ENCODE measurements around the gene C17orf50. TPM values are rescaled to one million over a fixed set of nuclear protein-coding genes. Genes with fewer than 3 reads are reported as not detected.

The C17orf50 gene
- total RNA-seq, 1 experiment from 2014 or later = not detected

DNA sequence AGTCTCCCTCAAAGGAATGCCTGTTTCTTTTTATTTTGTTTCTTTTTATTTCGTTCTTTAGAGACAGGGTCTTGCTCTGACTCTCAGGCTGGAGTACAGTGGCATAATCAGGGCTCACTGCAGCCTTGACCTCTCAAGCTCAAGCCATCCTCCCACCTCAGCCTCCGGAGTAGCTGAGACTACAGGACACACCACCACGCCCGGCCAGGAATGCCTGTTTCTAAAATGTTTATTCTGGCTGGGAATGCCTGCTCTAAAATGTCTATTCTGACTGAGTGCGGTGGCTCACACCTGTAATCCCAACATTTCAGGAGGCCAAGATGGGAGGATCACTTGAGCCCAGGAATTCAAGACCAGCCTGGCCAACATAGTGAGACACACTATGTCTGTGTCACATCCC, 37.2 kb downstream of the C17orf50 start:
- no peak overlapping the region for H3K27ac ChIP-seq (ENCODE audit: low read length)
- DNase-seq = no peak

DNA sequence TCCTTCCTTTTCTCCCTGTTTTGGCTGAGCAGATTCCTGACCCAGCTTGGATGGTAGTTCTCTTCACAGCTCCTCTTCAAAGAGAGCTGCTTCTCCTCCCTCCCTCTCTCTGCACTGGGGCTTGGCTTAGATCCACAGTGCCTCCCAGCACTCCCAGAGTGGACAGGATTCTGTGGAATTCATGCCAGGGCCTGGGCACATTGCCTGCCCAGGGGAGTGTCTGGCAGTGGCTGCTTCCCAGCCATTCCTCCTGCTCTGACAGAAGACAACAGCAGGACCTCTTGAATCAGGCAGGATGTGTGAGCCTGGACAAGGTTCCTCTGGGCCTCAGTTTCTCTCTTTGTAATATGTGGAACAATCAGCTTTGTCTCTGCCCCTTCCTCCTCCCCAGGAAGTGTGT, 39.3 kb downstream of the C17orf50 start:
- peak; percentile 54 for ATAC-seq
- H4K20me1 ChIP-seq (ENCODE audit: low read length) = no peaks in the 10 kb centered on the region
- H3K27ac ChIP-seq (ENCODE audit: low read length) = no peak overlapping the region
- H2AFZ ChIP-seq (ENCODE audit: low read length) = no peak overlapping the region
- DNase-seq = peak; percentile 68
- H3K36me3 ChIP-seq (ENCODE audit: low read depth, low read length) = no peaks in the 10 kb centered on the region
- no peaks in the 10 kb centered on the region for H3F3A ChIP-seq (ENCODE audit: low read length, unreplicated experiment)
- no peaks in the 10 kb centered on the region for H3K27me3 ChIP-seq (ENCODE audit: low read length)
- TF ChIP-seq, protein P1, sequence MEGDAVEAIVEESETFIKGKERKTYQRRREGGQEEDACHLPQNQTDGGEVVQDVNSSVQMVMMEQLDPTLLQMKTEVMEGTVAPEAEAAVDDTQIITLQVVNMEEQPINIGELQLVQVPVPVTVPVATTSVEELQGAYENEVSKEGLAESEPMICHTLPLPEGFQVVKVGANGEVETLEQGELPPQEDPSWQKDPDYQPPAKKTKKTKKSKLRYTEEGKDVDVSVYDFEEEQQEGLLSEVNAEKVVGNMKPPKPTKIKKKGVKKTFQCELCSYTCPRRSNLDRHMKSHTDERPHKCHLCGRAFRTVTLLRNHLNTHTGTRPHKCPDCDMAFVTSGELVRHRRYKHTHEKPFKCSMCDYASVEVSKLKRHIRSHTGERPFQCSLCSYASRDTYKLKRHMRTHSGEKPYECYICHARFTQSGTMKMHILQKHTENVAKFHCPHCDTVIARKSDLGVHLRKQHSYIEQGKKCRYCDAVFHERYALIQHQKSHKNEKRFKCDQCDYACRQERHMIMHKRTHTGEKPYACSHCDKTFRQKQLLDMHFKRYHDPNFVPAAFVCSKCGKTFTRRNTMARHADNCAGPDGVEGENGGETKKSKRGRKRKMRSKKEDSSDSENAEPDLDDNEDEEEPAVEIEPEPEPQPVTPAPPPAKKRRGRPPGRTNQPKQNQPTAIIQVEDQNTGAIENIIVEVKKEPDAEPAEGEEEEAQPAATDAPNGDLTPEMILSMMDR (conservative IDR thresholded peaks at IDR 0.05; ENCODE audit: low read depth, low read length) = no peak
- TF ChIP-seq EZH2 (IDR thresholded peaks at IDR 0.05; ENCODE audit: low read length, unreplicated experiment) (no peak), EZH2phosphoT487 (IDR thresholded peaks at IDR 0.05; ENCODE audit: borderline replicate concordance, low read length) (no peak)
- H3K79me2 ChIP-seq (ENCODE audit: low read length) = no peaks in the 10 kb centered on the region
- ChIA-PET CTCF (interaction anchor here (0.6 to 1.0 kb wide), 3 partner anchors 11 to 35 kb away, joined by 3 read pairs; no protein-coding TSS in a partner anchor), POLR2A (ENCODE audit: unreplicated experiment) (interaction anchor here (0.6 kb wide), 1 partner anchor 9 kb away, joined by 3 read pairs; the partner anchor contains the start of gene TAF15)
- no peak overlapping the region for H3K9ac ChIP-seq (ENCODE audit: low read length)
- no peaks in the 10 kb centered on the region for H3K9me2 ChIP-seq (replicated peaks; ENCODE audit: low read length)
- H3K9me3 ChIP-seq (ENCODE audit: low read length) = no peaks in the 10 kb centered on the region
- BruUV-seq (replicated peaks) = no TSS peak
- H3K4me1 ChIP-seq (ENCODE audit: insufficient read depth, low read length) = peaks cover 10% of the 10 kb centered on the region; the same call in 1 of the 2 replicates
- H3K4me3 ChIP-seq (ENCODE audit: low read length) = no peak overlapping the region
- no peak overlapping the region for H3K4me2 ChIP-seq (ENCODE audit: low read length)
- intact Hi-C loops (cut with micrococcal nuclease) = no loop called here

More for the DNA sequence above, 37.2 kb downstream of the C17orf50 start:
- TF ChIP-seq, protein P1 (conservative IDR thresholded peaks at IDR 0.05; ENCODE audit: low read depth, low read length) = no peak
- no peak for TF ChIP-seq EZH2 (IDR thresholded peaks at IDR 0.05; ENCODE audit: low read length, unreplicated experiment)
- no peak for TF ChIP-seq EZH2phosphoT487 (IDR thresholded peaks at IDR 0.05; ENCODE audit: borderline replicate concordance, low read length)
- H4K20me1 ChIP-seq (ENCODE audit: low read length) = no peaks in the 10 kb centered on the region
- no peak overlapping the region for H2AFZ ChIP-seq (ENCODE audit: low read length)
- no peaks in the 10 kb centered on the region for H3K9me3 ChIP-seq (ENCODE audit: low read length)
- H3K79me2 ChIP-seq (ENCODE audit: low read length) = no peaks in the 10 kb centered on the region
- H3K36me3 ChIP-seq (ENCODE audit: low read depth, low read length) = no peaks in the 10 kb centered on the region
- H3K27me3 ChIP-seq (ENCODE audit: low read length) = no peaks in the 10 kb centered on the region
- no peak overlapping the region for H3K4me2 ChIP-seq (ENCODE audit: low read length)
- ChIA-PET POLR2A (ENCODE audit: unreplicated experiment) (no interaction called here), CTCF (no interaction called here)
- H3F3A ChIP-seq (ENCODE audit: low read length, unreplicated experiment) = no peaks in the 10 kb centered on the region
- BruUV-seq (replicated peaks) = no TSS peak
- H3K4me3 ChIP-seq (ENCODE audit: low read length) = no peak overlapping the region
- H3K9me2 ChIP-seq (replicated peaks; ENCODE audit: low read length) = no peaks in the 10 kb centered on the region
- ATAC-seq = no peak
- intact Hi-C loops (cut with micrococcal nuclease) = no loop called here
- peaks cover 10% of the 10 kb centered on the region; the same call in 1 of the 2 replicates for H3K4me1 ChIP-seq (ENCODE audit: insufficient read depth, low read length)
- no peak overlapping the region for H3K9ac ChIP-seq (ENCODE audit: low read length)

DNA sequence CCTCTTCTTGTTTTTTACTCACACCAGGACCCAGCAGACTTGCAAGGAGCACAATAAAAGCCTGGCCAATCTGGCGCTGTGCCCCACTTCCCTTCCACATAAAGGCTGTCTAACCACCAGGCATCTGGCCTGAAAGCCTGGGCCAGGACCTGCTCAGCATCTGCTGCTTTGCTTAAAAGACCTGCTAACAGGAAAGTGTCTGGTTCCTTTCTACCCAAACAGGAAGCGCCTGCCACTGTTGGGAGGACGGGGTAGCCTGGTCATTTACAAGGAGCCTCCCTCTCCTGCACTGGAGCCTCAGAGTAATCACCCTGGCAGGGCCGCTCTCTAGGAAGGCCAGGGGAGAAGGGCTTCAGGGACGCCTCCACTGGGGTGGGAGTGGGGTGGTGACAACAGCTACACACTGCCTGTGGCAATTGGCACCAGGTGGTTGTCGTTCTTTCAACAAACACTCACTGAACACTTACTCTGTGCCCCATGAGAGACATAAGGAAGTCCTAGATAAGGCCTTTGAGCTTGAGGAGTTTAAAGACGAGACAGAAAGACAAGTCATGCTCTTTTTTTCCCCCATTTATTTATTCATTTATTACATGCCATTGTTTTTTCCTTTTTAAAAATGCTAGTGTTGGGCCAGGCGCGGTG, 41.0 kb downstream of the C17orf50 start:
- ATAC-seq (peak; percentile 19; the same call in 1 of the 2 replicates), DNase-seq (no peak)
- Histone ChIP-seq H3K9ac (ENCODE audit: low read length) (no peak overlapping the region), H3K27ac (ENCODE audit: low read length) (no peak overlapping the region), H3F3A (ENCODE audit: low read length, unreplicated experiment) (no peaks in the 10 kb centered on the region), H3K36me3 (ENCODE audit: low read depth, low read length) (no peaks in the 10 kb centered on the region), H3K9me2 (replicated peaks; ENCODE audit: low read length) (no peaks in the 10 kb centered on the region), H3K4me1 (ENCODE audit: insufficient read depth, low read length) (peaks cover 7% of the 10 kb centered on the region; the same call in 1 of the 2 replicates), H2AFZ (ENCODE audit: low read length) (no peak overlapping the region), H3K4me2 (ENCODE audit: low read length) (no peak overlapping the region), H3K4me3 (ENCODE audit: low read length) (no peak overlapping the region), H3K9me3 (ENCODE audit: low read length) (no peaks in the 10 kb centered on the region), H3K27me3 (ENCODE audit: low read length) (no peaks in the 10 kb centered on the region), H3K79me2 (ENCODE audit: low read length) (no peaks in the 10 kb centered on the region), H4K20me1 (ENCODE audit: low read length) (no peaks in the 10 kb centered on the region)
- CTCF ChIA-PET = no interaction called here
- TF ChIP-seq EZH2phosphoT487 (IDR thresholded peaks at IDR 0.05; ENCODE audit: borderline replicate concordance, low read length) (no peak), EZH2 (IDR thresholded peaks at IDR 0.05; ENCODE audit: low read length, unreplicated experiment) (no peak)
- TF ChIP-seq, protein P1 (conservative IDR thresholded peaks at IDR 0.05; ENCODE audit: low read depth, low read length) = no peak
- no TSS peak for BruUV-seq (replicated peaks)
- intact Hi-C loops (cut with micrococcal nuclease) = no loop called here
- POLR2A ChIA-PET (ENCODE audit: unreplicated experiment) = no interaction called here

Data from PC-3 (cell line).